Stimulated activated CD4-positive, alpha-beta T cell treated with anti-CD3 and anti-CD28 coated beads, TNF-alpha, amount 100 ng/mL, for 24 hours (primary cell): Measurements from ENCODE around the gene AKIRIN2.
A peak's percentile ranks its signal among the peaks of the same experiment; 100 is the strongest.
"Not testable (repeated sequence)": the region's sequence is repeated elsewhere in the genome, so short reads cannot be mapped to it uniquely, and the experiment has no call there.

ENCODE experiments used
- DNase-seq, 3 experiments: peaks; one replicate each; pipeline ENCODE4 v3.0.0-alpha.2; 2020; ENCODE audit warnings: low read depth in 3 of 3

Gene AKIRIN2

DNA sequence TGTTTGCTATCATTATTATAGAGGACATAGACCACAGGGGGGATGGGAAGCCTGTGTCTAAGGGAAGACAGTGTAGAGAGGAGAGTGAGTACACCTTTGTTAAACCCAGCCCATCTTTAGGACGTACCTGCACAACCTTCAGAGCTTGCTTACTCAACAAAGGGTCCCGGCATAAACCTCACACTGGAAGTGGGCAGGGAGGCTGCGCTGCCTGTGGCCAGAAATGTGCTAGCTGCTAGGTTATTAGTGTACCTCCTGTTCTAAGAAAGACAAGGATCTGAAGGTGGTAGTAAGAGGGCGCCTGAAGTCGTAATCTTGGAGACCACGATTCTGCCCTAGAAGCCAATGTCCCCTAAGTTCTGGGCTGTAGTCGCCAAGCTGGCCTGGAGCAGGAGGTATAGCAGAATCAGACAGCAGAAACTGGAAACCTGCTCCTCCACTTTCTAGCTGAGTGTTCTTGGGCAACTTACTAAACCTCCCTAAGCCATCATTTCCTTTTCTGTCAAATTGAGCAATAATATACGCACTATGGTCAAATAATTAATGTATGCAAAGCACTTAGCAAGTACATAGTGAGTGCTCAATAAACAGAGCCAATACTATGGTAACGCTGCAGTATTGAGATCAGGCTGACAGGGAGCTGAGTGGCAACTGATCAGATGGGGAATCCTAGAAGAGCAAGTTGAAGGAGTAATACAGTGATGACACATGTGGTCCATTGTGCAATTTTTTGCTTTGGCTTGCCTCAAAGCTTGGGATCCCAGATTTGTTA, 16.8 kb upstream of the AKIRIN2 start:
- DNase-seq: no peak

DNA sequence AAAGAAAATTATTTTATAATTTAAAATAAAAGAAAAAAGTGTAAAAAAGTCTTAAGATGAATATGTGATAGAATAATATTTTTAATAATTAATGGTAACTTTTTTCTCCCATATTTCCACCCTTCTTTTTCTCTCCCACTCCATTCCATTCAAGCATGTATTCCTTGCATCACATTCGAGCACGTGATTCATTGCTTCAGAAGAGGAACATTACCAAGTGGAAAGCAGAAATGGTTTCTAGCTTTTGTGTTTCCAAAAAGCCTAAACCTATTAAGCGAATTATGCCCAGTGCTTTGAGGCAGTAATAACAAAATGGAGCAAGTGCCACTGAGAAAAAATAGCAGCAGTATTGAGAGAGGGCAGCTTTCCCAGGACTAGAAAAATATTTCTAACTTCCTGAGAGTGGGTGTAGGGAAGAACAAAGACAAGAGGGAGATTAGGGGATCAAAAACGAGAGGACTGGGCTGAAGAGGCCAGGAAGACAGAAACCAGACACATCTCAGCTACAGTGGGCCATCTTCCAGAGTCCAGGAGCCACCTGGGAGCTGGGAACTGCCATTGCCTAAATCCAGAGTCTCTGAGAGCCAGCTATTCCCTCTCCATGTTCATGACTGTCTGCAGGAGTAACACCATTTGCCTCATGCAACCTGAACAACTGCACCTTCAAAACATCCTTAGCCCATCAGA, 15.0 kb upstream of the AKIRIN2 start:
- no peak for DNase-seq

DNA sequence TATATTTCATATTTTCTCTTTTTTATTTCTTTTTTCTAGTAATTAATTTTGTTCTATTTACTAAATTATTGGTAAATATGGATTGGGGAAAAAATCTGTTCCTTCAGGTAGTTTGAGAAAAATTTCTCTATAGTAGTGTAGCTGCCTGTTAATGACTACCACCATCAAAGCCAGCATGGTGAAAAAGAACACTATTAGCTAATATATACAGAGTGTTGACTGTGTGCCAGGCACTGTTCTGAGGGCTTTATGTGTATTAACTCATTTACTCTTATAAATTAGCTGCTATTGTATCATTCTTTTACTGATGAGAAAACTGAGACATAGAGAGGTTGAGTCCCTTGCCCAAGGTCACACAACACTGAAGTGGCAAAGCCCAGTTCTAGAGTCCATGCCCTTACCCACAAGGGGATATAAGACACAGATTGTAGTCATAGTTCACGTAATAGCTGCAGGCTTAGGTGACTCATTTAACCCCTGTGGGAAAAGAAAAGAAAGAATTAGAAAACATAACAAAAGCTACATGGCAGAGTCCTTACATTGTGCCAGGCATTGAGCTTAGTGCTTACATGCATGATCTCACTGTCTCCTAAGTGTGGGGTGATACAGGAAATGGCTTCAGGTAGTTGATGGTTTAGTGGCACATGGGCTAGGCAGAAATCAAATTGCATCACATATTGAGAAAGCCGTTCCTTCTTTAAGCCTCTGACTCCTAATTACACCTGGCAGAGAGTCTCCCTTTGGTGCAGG, 12.2 kb upstream of the AKIRIN2 start:
- DNase-seq: no peak

DNA sequence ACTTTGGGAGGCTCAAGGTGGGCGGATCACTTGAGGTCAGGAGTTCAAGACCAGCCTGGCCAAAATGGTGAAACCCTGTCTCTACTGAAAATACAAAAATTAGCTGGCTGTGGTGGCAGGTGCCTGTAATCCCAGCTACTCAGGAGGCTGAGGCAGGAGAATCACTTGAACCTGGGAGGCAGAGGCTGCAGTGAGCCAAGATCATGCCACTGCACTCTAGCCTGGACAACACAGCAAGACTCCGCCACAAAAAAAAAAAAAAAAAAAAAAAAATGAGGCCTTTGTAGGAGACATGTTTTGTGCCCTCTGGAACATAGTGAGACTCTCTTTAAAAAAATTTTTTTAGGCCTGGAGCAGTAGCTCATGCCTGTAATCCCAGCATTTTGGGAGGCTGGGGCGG, 10.7 kb upstream of the AKIRIN2 start:
- not testable (repeated sequence) for DNase-seq

DNA sequence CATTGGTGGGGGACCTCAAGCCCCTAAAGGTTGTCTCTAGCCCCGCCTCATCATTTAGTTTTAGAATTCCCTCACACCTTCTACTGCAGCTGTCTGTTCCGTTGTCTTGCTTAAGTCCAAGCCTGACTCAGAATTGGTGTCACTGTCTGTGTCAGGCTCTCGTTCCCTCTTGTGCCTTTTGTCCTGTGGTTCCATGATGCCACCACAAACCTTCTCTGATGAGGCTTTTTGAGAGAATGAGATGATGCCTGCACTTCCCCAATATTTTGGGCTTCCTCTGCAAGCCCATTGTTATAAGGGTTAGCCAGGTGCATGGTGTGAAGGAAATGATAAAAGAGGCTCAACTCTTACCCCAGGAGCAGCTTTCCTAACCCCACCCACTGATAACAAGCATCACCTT, 8.1 kb upstream of the AKIRIN2 start:
- DNase-seq: no peak

DNA sequence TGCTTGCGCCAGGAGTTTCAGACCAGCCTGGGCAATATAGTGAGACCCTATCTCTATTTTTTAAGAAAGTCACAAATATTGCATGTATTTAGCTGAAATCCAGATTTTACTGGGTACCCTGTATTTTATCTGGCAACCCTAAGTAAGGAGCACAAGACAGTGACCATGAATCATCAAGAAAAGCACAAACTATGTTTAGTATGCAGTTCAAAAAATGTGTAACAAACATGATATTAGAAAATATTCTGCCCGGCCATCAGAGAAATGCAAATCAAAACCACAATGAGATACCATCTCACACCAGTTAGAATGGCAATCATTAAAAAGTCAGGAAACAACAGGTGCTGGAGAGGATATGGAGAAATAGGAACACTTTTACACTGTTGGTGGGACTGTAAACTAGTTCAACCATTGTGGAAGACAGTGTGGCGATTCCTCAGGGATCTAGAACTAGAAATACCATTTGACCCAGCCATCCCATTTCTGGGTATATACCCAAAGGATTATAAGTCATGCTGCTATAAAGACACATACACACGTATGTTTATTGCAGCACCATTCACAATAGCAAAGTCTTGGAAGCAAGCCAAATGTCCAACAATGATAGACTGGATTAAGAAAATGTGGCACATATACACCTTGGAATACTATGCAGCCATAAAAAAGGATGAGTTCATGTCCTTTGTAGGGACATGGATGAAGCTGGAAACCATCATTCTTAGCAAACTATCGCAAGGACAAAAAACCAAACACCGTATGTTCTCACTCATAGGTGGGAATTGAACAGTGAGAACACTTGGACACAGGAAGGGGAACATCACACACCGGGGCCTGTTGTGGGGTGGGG, 6.8 kb upstream of the AKIRIN2 start:
- not testable (repeated sequence) for DNase-seq

DNA sequence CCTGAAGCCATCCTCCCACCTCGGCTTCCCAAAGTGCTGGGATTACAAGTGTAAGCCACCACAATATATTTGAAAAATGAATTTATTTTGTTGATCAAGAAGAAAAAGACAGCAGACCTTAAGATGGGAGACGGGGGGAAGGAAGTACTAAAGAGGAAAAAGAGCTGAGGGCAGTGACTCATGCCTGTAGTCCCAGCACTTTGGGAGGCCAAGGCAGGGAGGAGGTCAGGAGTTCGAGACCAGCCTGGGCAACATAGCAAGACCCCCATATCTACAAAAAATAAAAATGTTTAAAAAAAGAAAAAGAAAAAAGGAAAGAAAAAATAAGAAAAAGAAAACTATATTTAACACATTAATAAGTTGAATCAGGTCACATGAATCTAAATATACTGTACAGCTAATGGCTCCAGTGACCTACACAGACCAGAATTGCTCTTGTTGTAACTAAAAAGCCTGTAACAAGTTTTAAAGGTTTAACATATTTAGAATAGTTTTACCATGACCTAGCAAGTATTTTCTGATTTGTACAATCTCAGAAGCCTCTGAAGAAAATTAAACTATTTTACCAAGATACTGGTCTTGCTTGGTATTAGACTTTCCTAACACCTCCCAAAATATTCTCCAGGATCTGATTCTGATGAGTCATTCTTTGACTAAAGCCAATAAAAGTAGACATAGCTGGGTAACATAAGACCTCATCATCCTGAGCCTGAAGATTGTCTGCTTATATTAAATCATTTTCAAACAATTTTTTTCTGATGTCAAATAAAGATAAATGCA, 4.3 kb upstream of the AKIRIN2 start:
- DNase-seq: no peak

DNA sequence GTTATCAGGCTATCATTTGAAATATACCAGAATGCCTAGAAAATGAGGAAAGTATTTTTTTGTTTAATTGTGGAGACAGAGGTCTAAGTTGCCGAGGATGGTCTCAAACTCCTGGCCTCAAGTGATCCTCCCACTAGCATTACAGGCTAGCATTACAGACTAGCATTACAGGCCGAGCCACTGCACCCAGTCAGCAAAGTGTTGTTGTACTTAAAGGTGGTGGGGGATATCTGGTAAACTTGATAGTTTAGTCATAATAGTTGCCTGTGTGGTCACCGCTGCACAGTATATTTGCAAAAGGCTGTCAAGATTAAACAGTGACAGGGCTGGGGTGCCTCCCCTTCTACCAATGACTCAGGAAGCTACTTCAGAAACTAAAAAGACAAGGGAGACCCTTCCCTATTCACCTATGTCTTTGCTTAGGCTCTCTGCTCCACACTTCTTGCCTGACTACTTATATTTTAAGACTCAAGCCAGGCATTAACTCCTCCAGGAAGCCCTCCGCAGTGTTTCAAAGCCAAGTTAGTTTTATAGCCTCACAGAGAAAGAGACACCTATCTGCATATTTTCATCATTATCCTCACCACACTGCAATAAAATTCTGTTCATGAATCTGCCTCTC, 3.1 kb upstream of the AKIRIN2 start:
- peak in 1 of 3 experiments; percentile 39 for DNase-seq

DNA sequence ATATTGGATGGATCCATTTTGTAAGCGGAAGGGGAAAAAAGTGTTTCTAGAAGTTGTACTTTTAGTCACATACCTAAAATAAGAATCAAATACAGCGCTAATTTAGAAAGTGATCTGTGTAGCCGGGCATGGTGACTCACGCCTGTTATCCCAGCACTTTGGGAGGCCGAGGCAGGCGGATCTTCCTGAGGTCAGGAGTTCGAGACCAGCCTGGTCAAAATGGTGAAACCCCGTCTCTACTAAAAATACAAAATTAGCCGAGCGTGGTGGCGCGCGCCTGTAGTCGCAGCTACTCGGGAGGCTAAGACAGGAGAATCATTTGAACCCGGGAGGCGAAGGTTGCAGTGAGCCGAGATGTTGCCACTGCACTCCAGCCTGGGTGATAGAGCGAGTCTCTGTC, 1.0 kb upstream of the AKIRIN2 start:
- DNase-seq: not testable (repeated sequence)

DNA sequence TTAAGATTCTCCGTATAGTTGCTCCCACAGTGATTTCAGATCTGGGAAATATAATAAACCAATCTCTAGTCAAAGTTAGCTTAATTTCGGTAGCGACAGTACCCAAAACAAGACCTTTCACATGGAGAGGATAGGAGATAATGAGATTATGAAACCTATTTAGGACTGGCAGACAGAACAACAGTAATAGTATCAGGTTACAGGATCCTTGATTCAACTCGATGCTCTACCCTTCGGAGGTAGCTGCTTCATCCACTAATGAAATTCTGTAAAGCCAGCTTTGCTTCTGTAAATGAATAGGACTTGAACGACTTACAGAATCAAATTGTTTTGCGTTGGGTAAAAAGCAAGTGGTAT, 534 bp upstream of the AKIRIN2 start:
- no peak for DNase-seq

DNA sequence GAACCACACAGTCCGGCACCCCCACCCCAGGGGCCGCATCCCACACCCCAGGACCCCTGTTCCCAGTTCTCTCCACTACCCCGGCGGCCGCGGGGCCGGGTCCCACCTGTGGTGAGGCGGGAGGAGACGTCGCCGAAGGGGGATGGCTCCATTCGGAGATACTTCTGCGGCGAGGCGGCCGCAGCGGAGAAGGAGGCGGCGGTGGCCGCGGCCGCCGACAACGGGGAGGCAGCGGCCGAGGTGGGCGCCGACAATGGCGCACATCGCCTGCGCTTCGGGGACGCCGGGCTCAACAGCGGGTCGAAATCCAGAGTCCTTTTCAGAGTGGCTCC, 723 bp downstream of the AKIRIN2 start:
- DNase-seq: peak in 1 of 3 experiments; percentile 22

DNA sequence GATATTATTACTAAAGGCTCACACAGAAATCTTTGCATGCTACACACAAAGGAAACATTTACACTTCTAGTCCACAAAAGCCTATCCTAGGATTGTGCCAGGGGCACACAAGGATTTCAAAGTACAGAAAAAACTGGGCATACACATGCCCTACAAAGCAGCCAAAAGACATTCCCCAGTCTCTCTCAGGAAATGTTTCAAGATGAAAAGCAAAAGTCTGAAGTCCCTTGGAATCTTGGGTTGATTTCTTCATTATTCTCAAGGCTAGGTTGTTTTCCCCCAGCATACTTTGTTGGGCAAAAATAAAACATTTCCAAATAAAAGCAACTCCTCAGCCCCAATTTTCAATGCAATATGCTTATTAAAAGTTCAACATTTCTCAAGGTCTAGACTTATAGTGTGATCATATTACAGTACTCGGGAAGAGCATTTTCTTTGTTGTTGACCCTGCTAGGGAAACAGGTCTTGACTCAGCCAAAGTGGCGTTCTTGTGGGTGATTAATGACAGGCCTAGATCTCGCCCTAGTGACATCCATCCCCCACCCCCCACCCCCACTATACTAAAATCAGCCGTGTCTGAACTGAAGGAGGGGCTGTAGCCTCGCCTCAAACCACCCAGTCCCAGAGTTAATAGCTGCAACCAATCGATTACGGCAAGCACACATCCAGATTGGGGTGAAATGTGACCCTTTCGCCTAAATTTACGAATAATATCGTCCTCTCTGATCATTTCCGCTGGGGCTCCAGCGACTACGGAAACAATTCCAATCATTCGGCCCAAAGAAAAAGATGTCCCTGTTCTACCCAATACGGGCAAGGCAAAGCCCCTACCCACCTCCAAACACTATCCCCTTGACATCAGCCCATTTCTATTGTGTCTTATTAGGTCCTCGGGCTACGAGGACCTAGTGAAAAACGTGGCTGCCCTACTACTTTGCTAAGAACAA, 1.4 kb downstream of the AKIRIN2 start:
- DNase-seq: peak in 2 of 3 experiments; percentile 6 to 33

DNA sequence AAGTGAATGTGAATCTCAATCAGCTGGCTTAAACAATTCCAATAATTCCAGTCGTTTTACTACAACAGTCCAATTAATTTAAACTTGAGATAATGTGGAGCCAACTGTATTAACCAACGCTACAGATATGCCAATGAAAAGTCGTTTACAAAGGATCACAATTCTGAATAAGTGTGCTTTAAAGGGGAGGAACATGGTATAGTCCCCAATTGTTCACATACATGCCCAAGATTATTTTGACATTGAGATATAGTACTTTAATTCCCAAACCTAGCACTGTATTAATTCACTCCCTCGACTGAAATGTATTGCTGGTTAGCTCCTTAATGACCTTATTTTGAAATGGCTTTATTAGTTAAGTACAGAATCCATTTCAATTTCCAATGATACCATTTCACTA, 2.5 kb downstream of the AKIRIN2 start:
- no peak for DNase-seq

DNA sequence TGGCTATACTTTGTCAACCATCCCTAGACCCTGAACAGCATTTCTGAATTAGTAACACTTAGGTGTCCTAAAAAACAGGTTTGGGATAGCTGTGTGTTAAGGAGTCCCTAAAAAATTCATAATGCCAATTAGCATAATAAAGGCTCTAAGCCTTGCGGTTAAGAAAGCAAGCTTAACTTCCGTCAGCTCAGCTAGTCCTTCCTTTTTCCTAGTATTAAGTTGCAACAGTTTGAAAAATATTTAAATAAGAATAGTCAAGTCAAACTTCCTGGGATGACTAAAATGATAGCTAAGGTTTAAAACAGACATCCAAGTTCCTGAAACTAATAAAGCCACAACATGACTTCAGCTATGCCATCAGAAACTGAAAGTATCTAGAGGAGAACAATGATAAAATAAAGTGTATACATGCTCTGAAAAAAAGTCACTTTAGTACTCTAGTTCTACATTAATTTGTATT, 3.5 kb downstream of the AKIRIN2 start:
- no peak for DNase-seq

DNA sequence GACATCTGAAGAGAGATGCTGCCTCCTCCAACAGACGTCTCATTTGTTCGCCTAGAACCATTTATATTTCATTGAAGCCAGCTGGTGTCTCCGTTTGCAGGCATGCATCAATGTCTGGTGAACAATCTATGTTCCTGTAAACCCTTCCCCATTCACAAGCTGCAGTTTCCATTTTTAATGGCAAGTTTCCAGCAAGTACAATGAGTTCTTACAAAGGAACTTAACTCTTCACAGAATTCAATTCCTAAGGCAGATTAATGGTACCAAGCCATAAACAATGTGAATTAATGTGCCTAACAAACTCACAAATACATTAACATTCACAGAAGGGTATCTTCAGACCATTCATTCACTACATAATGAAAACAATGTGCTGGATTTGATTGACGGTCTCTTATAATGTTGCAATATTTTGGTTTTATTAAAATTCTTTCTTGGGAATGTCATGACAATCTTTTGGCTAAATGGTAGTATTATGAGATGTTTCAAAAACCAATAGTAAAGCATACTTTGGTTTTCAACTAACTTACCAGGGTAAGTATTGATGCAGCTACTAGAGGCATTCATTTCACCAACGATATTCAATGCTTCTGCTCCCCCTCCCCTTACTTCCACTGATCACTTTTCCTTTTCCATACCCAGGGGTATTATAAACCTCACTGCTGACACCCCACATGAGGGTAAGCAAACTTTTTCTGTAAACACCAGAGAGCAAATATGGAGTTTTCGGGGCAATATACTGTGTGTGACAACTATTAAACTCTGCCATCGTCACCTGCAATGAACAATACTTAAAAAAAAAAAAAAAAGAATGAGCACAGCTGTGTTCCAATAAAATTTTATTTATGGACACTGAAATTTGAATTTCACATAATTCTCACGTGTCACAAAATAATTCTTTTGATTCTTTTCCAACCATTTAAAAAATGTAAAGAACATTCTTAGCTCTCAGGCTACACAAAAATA, 4.2 kb downstream of the AKIRIN2 start:
- DNase-seq: no peak

DNA sequence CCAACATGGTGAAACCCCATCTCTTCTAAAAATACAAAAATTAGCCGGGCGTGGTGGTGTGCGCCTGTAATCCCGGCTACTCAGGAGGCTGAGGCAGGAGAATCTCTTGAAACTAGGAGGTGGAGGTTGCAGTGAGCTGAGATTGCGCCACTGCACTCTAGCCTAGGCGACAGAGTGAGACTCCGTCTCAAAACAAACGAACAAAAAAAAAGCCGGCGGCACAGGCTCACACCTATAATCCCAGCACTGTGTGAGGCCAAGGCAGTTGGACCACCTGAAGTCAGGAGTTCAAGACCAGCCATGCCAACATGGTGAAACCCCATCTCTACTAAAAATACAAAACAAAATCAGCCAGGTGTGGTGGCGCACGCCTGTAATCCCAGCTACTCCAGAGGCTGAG, 5.2 kb downstream of the AKIRIN2 start:
- DNase-seq: not testable (repeated sequence)

DNA sequence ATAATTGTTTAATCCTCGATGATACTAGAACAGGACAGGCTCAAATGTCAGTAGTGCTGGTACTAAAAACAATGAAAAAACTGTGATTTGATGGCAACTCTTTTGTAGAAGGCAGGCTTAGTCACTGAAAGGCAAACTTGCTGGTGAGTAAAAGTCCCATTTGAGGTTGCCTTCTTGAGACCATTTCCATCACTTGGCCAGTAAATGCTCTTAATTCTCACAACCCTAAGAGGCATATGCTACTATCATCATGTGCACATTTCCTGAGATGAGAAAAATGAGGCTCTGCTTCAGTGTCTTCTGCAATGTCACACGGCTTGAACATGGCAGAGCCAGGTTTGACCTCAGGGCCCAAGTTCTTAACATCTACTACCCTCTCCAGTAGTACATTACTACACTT, 9.9 kb downstream of the AKIRIN2 start:
- no peak for DNase-seq

DNA sequence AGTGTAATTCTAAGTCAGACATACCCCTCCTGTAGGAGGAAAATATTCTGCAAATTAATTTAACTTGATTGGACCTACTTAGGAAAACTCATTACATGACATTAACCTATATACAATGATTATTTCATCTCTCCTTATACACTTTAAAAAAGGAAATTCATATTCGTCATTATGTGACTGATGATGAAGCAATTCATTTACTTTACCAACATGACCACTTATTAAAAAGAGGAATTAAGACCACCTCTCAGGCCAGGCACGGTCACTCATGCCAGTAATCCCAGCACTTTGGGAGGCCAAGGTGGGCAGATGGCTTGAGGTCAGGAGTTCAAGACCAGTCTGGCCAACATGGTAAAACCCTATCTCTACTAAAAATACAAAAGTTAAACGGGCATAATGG, 11.6 kb downstream of the AKIRIN2 start:
- DNase-seq: no peak
